ENCODE data around the gene SEPTIN5.

SEPTIN5 gene

GRCh38 chr22:19727310-19728150, 13.2 kb downstream of the SEPTIN5 start:
- H3K9me3 Mint-ChIP-seq = peaks cover 21% of the 10 kb centered on the region
- H3K27me3 Mint-ChIP-seq (ENCODE audit: low read depth, poor library complexity) = peaks cover 87% of the 10 kb centered on the region
- H3K4me1 Mint-ChIP-seq = peaks cover 17% of the 10 kb centered on the region
- H3K4me3 Mint-ChIP-seq = no peak overlapping the region
- TF ChIP-seq, protein P1, sequence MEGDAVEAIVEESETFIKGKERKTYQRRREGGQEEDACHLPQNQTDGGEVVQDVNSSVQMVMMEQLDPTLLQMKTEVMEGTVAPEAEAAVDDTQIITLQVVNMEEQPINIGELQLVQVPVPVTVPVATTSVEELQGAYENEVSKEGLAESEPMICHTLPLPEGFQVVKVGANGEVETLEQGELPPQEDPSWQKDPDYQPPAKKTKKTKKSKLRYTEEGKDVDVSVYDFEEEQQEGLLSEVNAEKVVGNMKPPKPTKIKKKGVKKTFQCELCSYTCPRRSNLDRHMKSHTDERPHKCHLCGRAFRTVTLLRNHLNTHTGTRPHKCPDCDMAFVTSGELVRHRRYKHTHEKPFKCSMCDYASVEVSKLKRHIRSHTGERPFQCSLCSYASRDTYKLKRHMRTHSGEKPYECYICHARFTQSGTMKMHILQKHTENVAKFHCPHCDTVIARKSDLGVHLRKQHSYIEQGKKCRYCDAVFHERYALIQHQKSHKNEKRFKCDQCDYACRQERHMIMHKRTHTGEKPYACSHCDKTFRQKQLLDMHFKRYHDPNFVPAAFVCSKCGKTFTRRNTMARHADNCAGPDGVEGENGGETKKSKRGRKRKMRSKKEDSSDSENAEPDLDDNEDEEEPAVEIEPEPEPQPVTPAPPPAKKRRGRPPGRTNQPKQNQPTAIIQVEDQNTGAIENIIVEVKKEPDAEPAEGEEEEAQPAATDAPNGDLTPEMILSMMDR (IDR thresholded peaks at IDR 0.05) = no peak
- no peak overlapping the region for H3K27ac Mint-ChIP-seq
- no peak for DNase-seq
- no peaks in the 10 kb centered on the region for H3K36me3 Mint-ChIP-seq (ENCODE audit: low read depth)

DNA sequence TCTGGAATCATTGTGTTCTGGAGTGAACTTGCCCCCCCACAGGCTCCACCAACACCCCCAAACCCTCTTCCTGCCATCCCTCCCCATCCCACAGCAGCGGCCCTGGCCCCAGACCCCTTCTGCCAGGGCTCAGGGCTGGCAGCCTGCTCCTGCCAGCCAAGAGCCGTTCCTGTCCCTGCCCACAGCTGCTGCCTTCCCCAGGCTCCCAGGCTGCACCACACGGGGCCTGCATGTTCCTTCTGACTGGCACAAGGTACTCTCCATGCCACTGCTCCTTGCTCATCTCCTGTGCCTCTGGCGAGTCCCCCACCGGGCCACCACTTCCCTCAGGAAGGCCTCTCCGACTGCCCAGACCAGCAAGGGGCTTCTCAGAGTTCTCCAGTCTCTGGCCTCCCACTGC, 14.0 kb downstream of the SEPTIN5 start:
- peaks cover 10% of the 10 kb centered on the region for H3K4me1 Mint-ChIP-seq
- no peak for DNase-seq
- TF ChIP-seq, protein P1 (IDR thresholded peaks at IDR 0.05) = no peak
- no peak overlapping the region for H3K27ac Mint-ChIP-seq
- peaks cover 21% of the 10 kb centered on the region for H3K9me3 Mint-ChIP-seq
- no peak overlapping the region for H3K4me3 Mint-ChIP-seq
- peaks cover 87% of the 10 kb centered on the region for H3K27me3 Mint-ChIP-seq (ENCODE audit: low read depth, poor library complexity)
- H3K36me3 Mint-ChIP-seq (ENCODE audit: low read depth) = no peaks in the 10 kb centered on the region

GRCh38 chr22:19728836-19729235, 14.5 kb downstream of the SEPTIN5 start:
- DNase-seq = no peak
- Mint-ChIP-seq H3K4me3 (no peak overlapping the region), H3K36me3 (ENCODE audit: low read depth) (no peaks in the 10 kb centered on the region), H3K4me1 (peaks cover 9% of the 10 kb centered on the region), H3K27me3 (ENCODE audit: low read depth, poor library complexity) (peaks cover 88% of the 10 kb centered on the region), H3K27ac (no peak overlapping the region), H3K9me3 (peaks cover 21% of the 10 kb centered on the region)
- TF ChIP-seq, protein P1 (IDR thresholded peaks at IDR 0.05) = no peak

GRCh38 chr22:19729507-19729906, 15.2 kb downstream of the SEPTIN5 start:
- no peak overlapping the region for H3K4me3 Mint-ChIP-seq
- H3K27me3 Mint-ChIP-seq (ENCODE audit: low read depth, poor library complexity) = peaks cover 91% of the 10 kb centered on the region
- no peak for DNase-seq
- peaks cover 8% of the 10 kb centered on the region for H3K4me1 Mint-ChIP-seq
- H3K9me3 Mint-ChIP-seq = peaks cover 21% of the 10 kb centered on the region
- TF ChIP-seq, protein P1 (IDR thresholded peaks at IDR 0.05) = no peak
- H3K27ac Mint-ChIP-seq = no peak overlapping the region
- H3K36me3 Mint-ChIP-seq (ENCODE audit: low read depth) = no peaks in the 10 kb centered on the region

- H3K4me1 Mint-ChIP-seq = peaks cover 5% of the 10 kb centered on the region
- TF ChIP-seq, protein P1 (IDR thresholded peaks at IDR 0.05) = no peak
- peaks cover 91% of the 10 kb centered on the region for H3K27me3 Mint-ChIP-seq (ENCODE audit: low read depth, poor library complexity)
- no peak overlapping the region for H3K4me3 Mint-ChIP-seq
- H3K36me3 Mint-ChIP-seq (ENCODE audit: low read depth) = no peaks in the 10 kb centered on the region
- H3K9me3 Mint-ChIP-seq = peaks cover 16% of the 10 kb centered on the region
- H3K27ac Mint-ChIP-seq = no peak overlapping the region
- no peak for DNase-seq
These were observed 15.9 kb downstream of the SEPTIN5 start for GRCh38 chr22:19730198-19730597.

All from nephron progenitor cell (in vitro differentiated cells).